ENCODE measurements around the gene TECPR1. TPM values are rescaled to one million over a fixed set of nuclear protein-coding genes. Genes with fewer than 3 reads are reported as not detected.

The TECPR1 gene
- total RNA-seq, 1 donor: 11.7 TPM

DNA sequence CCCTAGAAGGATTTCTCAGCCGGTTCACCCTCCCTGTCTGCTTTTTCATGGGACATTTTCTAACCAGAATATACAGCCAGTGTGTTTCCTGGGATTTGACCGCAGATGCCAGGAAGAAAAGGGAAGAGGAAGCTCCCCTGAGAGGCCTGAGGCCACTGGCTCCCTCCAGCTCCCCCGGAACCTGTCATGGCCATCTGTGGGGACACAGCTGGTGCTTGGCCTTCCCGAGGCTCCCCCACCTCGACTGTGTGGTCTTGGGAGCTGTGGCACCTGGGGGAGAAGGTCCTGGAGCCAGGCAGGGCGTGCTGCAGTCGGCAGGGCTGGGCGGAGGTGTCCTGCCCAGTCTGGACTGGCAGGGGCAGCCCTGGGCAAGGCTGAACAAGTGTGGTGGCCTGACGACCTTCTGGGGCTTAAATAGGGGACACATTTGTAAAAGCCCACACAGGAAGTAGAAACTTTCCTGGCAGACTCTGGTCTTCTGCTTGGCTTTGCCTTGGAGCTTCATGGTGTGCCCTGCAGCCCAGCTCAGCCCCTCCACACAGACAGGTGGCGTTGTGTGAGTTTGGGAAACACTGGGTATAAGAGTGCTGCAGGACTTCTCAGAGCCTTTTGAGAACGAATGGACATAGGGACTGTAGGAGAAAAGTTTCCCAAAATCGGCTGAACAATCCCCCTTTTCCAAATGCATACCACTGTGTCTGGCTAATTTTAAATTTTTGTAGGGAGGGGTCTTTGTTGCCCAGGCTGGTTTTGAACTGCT lies 36.2 kb upstream of the TECPR1 start:
- no peak for DNase-seq (ENCODE audit: low read depth)
- H3K4me3 ChIP-seq (ENCODE audit: low read depth, low read length): no peak overlapping the region
- TF ChIP-seq CTCF (IDR thresholded peaks at IDR 0.05; ENCODE audit: insufficient read depth, low read length): no peak

DNA sequence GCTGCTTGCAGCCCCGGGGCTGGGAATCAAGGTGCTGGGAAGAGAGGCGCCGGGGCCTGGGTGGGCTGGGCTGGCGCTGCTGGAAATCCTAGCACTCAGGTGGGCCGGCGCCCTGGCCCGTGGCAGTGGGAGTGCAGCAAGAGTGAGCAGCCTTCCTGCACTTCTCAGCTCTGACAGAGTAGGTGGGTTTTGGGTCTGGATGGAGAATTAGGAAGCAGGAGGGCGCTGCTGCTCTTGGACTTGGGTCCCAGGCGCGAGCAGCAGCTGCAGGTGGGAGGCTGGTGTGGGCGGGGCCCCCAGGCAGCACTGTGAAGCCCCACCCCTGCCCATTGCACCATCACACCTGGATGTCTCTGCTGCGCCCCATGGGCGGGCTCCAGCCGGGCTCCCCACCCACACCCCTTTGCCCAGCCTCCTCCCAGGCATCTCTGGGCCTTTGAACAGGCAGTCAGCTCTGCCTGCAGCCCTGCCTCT lies 35.5 kb upstream of the TECPR1 start:
- DNase-seq (ENCODE audit: low read depth): no peak
- H3K4me3 ChIP-seq (ENCODE audit: low read depth, low read length): no peak overlapping the region
- TF ChIP-seq CTCF (IDR thresholded peaks at IDR 0.05; ENCODE audit: insufficient read depth, low read length): no peak

- peak overlapping the region; percentile 95 for H3K4me3 ChIP-seq (ENCODE audit: low read depth, low read length)
- peak; percentile 7 for TF ChIP-seq CTCF (IDR thresholded peaks at IDR 0.05; ENCODE audit: insufficient read depth, low read length)
- DNase-seq (ENCODE audit: low read depth): no peak
These were observed 34.9 kb upstream of the TECPR1 start for GRCh38 chr7:98286701-98287485.

DNA sequence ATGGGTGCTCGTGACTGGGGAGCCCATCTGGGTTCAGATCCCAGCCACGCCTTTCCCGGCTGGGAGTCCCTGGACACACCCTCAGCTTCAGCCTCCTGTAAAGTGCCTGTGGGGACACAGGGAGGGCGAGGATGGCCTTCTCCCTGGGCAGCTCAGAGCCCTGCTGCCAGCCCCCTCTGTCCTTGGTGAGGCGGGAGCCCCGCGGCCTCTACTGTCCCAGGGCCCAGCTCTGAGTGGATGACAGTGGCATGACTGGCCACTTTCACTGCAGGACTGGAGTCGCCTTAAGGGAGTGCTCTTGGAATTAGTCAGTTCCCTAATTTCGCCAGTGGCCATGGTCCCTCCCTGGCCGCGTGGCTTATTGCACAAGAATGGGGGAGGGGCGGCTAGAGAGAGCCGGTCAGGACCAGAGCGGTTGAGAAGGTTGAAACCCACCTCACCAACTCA lies 34.1 kb upstream of the TECPR1 start:
- peak; percentile 52 for DNase-seq (ENCODE audit: low read depth)
- H3K4me3 ChIP-seq (ENCODE audit: low read depth, low read length): peak overlapping the region; percentile 95
- no peak for TF ChIP-seq CTCF (IDR thresholded peaks at IDR 0.05; ENCODE audit: insufficient read depth, low read length)

DNA sequence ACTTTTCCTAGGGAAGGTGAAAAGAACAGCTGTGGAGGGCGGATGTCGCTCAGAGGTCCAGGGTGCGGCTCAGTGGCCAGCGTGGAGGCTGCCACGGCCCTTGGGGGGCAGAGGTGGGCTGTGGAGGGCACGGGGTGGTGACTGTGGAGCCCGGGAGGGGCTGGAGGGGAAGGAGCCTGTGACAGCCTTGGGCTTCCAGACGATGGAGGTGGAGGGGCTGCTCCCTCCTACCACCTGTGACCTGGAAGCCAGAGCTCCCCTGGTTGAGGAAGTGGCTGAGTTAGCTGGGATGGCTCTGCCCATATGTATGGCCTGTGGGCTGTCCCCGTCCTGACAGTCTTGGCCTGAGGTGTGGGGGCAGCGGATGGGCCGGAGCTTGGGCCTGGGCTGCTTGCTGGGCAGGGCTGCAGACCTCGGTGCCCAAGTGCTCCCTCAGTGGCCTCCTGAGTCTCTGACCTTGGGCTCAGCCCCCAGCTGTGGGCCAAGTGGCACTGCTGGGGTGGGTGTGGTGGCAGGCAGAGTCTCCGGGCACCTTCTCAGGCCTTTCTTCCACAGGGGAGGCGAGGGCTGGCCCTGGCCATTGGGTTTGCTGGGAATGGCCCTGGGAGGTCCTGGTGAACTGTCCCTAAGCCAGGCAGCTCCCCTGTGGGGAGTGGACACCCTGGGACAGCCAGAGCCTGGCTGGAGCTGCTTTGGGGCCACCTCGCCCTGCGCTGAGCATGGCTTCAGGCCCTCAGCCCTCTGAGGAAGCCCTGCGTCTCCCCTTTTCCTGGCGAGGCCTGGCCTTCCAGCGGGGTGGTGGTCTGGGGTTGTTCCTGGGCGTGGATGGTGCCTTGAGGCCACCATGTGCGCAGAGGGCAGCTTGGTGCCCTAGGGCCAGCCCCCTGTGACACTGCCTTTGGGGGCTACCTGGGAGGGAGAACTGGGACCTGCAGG lies 33.4 kb upstream of the TECPR1 start:
- DNase-seq (ENCODE audit: low read depth): no peak
- no peak for TF ChIP-seq CTCF (IDR thresholded peaks at IDR 0.05; ENCODE audit: insufficient read depth, low read length)
- H3K4me3 ChIP-seq (ENCODE audit: low read depth, low read length): peak overlapping the region; percentile 95

- TF ChIP-seq CTCF (IDR thresholded peaks at IDR 0.05; ENCODE audit: insufficient read depth, low read length): peak; percentile 6
- H3K4me3 ChIP-seq (ENCODE audit: low read depth, low read length): peak overlapping the region; percentile 95
- peak; percentile 72 for DNase-seq (ENCODE audit: low read depth)
These were observed 32.5 kb upstream of the TECPR1 start for GRCh38 chr7:98284335-98285036.

Data from fibroblast of the aortic adventitia (primary cell).